A549 (cell line): ENCODE results near the gene GNB1L.

Experiments used
- EP300 ChIP-seq, 2 experiments: fragments of >200 bp; sonication (Bioruptor Twin); formaldehyde crosslinking; IDR thresholded peaks; 2 replicates in 1 of 2; 3 replicates in 1 of 2; pipeline ENCODE4 v1.6.1; 2016 to 2017
- HOXA7 ChIP-seq: fragments of 250-450 bp; sonication (Bioruptor Pico); IDR thresholded peaks from 2 replicates; pipeline ENCODE4 v1.5.0; 2020; ENCODE audit warnings: mild to moderate bottlenecking, moderate library complexity
- JUN ChIP-seq, 2 experiments: fragments of >200 bp; sonication (Bioruptor Twin); formaldehyde crosslinking; IDR thresholded peaks; 2 replicates in 1 of 2; 3 replicates in 1 of 2; pipeline ENCODE4 v1.6.1; 2016 to 2017
- MAFK ChIP-seq: fragments of 450-650 bp; IDR thresholded peaks from 2 replicates; pipeline ENCODE4 v1.6.1; 2014; ENCODE audit not compliant: partially characterized antibody
- POLR2A ChIP-seq: IDR thresholded peaks from 2 replicates; pipeline ENCODE4 v1.6.1; 2012; ENCODE audit warnings: mild to moderate bottlenecking, low read length
- REST ChIP-seq: fragments of 200-600 bp; sonication (generic); IDR thresholded peaks from 2 replicates; pipeline ENCODE4 v1.6.1; 2016; ENCODE audit warnings: antibody characterized with exemption, mild to moderate bottlenecking, moderate library complexity
- SMC3 ChIP-seq: fragments of >200 bp; sonication (Bioruptor Twin); formaldehyde crosslinking; IDR thresholded peaks from 3 replicates; pipeline ENCODE4 v1.6.1; 2018; ENCODE audit warnings: inconsistent platforms
- USF2 ChIP-seq: fragments of 450-650 bp; IDR thresholded peaks from 2 replicates; pipeline ENCODE4 v1.6.1; 2014; ENCODE audit warnings: antibody characterized with exemption
- TF ChIP-seq, protein P1 (sequence below): fragments of 150-350 bp; IDR thresholded peaks from 2 replicates; pipeline ENCODE4 v1.6.1; 2014; ENCODE audit warnings: low read depth, mild to moderate bottlenecking, low read length
- TF ChIP-seq, protein P2 (sequence below): fragments of >200 bp; sonication (Bioruptor Twin); formaldehyde crosslinking; IDR thresholded peaks from 3 replicates; pipeline ENCODE4 v1.5.1; 2016
- TF ChIP-seq, protein P3 (sequence below): IDR thresholded peaks from 2 replicates; pipeline ENCODE4 v1.6.1; 2012
- TF ChIP-seq, protein P4 (sequence below): IDR thresholded peaks from 2 replicates; pipeline ENCODE4 v1.6.1; 2012
- TF ChIP-seq, protein P5 (sequence below): fragments of >200 bp; sonication (Bioruptor Twin); formaldehyde crosslinking; IDR thresholded peaks from 2 replicates; pipeline ENCODE4 v1.6.1; 2016

DNA sequence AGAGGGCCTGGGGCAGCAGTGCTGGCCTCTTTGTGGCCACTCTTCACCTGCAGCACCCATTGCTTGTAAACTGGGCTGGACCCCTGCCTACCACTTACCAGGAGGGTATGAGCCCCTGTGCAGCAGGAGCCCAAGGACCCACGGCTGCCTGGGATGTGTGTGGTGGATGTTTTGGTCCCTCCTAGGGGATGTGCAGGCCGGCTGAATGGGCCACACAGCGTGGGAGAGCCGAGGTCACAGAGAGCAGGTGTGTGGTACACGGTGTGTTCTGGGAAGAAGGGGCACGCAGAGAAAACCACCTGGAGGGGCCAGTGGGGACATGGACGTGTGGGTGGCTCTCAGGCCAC lies 19.3 kb upstream of the GNB1L start:
- TF ChIP-seq USF2 (no peak), SMC3 (no peak), POLR2A (no peak), REST (no peak), EP300 (IDR thresholded peaks at IDR 0.05) (no peak), JUN (IDR thresholded peaks at IDR 0.05) (no peak), MAFK (no peak), HOXA7 (CRISPR knock-in tag) (no peak)
- TF ChIP-seq, protein P1, sequence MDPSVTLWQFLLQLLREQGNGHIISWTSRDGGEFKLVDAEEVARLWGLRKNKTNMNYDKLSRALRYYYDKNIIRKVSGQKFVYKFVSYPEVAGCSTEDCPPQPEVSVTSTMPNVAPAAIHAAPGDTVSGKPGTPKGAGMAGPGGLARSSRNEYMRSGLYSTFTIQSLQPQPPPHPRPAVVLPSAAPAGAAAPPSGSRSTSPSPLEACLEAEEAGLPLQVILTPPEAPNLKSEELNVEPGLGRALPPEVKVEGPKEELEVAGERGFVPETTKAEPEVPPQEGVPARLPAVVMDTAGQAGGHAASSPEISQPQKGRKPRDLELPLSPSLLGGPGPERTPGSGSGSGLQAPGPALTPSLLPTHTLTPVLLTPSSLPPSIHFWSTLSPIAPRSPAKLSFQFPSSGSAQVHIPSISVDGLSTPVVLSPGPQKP: no peak
- TF ChIP-seq, protein P2, sequence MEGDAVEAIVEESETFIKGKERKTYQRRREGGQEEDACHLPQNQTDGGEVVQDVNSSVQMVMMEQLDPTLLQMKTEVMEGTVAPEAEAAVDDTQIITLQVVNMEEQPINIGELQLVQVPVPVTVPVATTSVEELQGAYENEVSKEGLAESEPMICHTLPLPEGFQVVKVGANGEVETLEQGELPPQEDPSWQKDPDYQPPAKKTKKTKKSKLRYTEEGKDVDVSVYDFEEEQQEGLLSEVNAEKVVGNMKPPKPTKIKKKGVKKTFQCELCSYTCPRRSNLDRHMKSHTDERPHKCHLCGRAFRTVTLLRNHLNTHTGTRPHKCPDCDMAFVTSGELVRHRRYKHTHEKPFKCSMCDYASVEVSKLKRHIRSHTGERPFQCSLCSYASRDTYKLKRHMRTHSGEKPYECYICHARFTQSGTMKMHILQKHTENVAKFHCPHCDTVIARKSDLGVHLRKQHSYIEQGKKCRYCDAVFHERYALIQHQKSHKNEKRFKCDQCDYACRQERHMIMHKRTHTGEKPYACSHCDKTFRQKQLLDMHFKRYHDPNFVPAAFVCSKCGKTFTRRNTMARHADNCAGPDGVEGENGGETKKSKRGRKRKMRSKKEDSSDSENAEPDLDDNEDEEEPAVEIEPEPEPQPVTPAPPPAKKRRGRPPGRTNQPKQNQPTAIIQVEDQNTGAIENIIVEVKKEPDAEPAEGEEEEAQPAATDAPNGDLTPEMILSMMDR: no peak
- TF ChIP-seq, protein P3, sequence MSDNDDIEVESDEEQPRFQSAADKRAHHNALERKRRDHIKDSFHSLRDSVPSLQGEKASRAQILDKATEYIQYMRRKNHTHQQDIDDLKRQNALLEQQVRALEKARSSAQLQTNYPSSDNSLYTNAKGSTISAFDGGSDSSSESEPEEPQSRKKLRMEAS: no peak
- TF ChIP-seq, protein P4, sequence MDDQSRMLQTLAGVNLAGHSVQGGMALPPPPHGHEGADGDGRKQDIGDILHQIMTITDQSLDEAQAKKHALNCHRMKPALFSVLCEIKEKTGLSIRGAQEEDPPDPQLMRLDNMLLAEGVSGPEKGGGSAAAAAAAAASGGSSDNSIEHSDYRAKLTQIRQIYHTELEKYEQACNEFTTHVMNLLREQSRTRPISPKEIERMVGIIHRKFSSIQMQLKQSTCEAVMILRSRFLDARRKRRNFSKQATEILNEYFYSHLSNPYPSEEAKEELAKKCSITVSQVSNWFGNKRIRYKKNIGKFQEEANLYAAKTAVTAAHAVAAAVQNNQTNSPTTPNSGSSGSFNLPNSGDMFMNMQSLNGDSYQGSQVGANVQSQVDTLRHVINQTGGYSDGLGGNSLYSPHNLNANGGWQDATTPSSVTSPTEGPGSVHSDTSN: no peak
- TF ChIP-seq, protein P5, sequence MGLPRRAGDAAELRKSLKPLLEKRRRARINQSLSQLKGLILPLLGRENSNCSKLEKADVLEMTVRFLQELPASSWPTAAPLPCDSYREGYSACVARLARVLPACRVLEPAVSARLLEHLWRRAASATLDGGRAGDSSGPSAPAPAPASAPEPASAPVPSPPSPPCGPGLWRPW: no peak
